ENCODE measurements around the gene CD27. TPM values are rescaled to one million over a fixed set of nuclear protein-coding genes. Genes with fewer than 3 reads are reported as not detected.

CD27 gene
- total and polyA plus RNA-seq, 2 of the 13 experiments (the other 11 are each of a cell fraction or from before 2014, with no cell fraction given): 0.12 TPM; not detected in 1

GRCh38 chr12:6492838-6493496 is 48.2 kb downstream of the CD27 start, which contains the start of gene MRPL51 (continued):
- TF ChIP-seq ARID3A (IDR thresholded peaks at IDR 0.05; ENCODE audit: low read depth, low read length): no peak
- no peak for TF ChIP-seq SNRNP70 (IDR thresholded peaks at IDR 0.05; ENCODE audit: low read depth, low read length)
- TF ChIP-seq FOXP1 (IDR thresholded peaks at IDR 0.05): no peak
- no peak for TF ChIP-seq FOXP1 (CRISPR knock-in tag; IDR thresholded peaks at IDR 0.05)
- peak; percentile 92 for TF ChIP-seq MAZ (IDR thresholded peaks at IDR 0.05; ENCODE audit: borderline replicate concordance, low read depth, low read length)
- TF ChIP-seq MAZ (CRISPR knock-in tag; IDR thresholded peaks at IDR 0.05; ENCODE audit: low read depth): peak; percentile 71
- no peak for TF ChIP-seq ZNF790 (CRISPR knock-in tag; IDR thresholded peaks at IDR 0.05; ENCODE audit: borderline replicate concordance)
- TF ChIP-seq ZNF124 (CRISPR knock-in tag; IDR thresholded peaks at IDR 0.05): no peak; the same call in 1 of the 2 replicates
- no peak for TF ChIP-seq ZNF800 (CRISPR knock-in tag; IDR thresholded peaks at IDR 0.05)
- TF ChIP-seq KLF16 (CRISPR knock-in tag; IDR thresholded peaks at IDR 0.05): peak in 1 of 2 experiments; percentile 66; a peak in 1 of 4 replicates
- no peak for TF ChIP-seq ZBTB10 (CRISPR knock-in tag; IDR thresholded peaks at IDR 0.05; ENCODE audit: borderline replicate concordance)
- TF ChIP-seq MED1 (CRISPR knock-in tag; IDR thresholded peaks at IDR 0.05): no peak
- no peak for TF ChIP-seq ZNF367 (CRISPR knock-in tag; IDR thresholded peaks at IDR 0.05; ENCODE audit: borderline replicate concordance)
- no peak; the same call in 1 of the 2 replicates for TF ChIP-seq ZZZ3 (CRISPR knock-in tag; IDR thresholded peaks at IDR 0.05; ENCODE audit: borderline replicate concordance)
- no peak for TF ChIP-seq KDM4B (CRISPR knock-in tag; IDR thresholded peaks at IDR 0.05)
- peak; percentile 63; the same call in 1 of the 2 replicates for TF ChIP-seq MIER3 (CRISPR knock-in tag; IDR thresholded peaks at IDR 0.05; ENCODE audit: borderline replicate concordance)
- 0 out of 2 replicates have a peak, but pooled peaks have one; percentile 31 for TF ChIP-seq TIGD3 (CRISPR knock-in tag; IDR thresholded peaks at IDR 0.05; ENCODE audit: borderline replicate concordance)
- peak; percentile 29; the same call in 1 of the 2 replicates for TF ChIP-seq BCL6 (CRISPR knock-in tag; IDR thresholded peaks at IDR 0.05)
- no peak for TF ChIP-seq BORCS8-MEF2B (CRISPR knock-in tag; IDR thresholded peaks at IDR 0.05)
- peak; percentile 44; the same call in 1 of the 2 replicates for TF ChIP-seq SMAD3 (CRISPR knock-in tag; IDR thresholded peaks at IDR 0.05)
- peak; percentile 54; the same call in 1 of the 2 replicates for TF ChIP-seq ZSCAN25 (CRISPR knock-in tag; IDR thresholded peaks at IDR 0.05)
- TF ChIP-seq NCOR1 (IDR thresholded peaks at IDR 0.05; ENCODE audit: borderline replicate concordance, low read length): no peak
- no peak for TF ChIP-seq REPIN1 (CRISPR knock-in tag; IDR thresholded peaks at IDR 0.05; ENCODE audit: borderline replicate concordance, low read depth)
